GM18519 (cell line): ENCODE data around the gene UGT1A6.

ENCODE experiments used
- ATAC-seq: cut with Tn5 transposase; IDR thresholded peaks from one replicate; pipeline ENCODE4 v1.9.1; 2021; ENCODE audit warnings: mild to moderate bottlenecking, moderate library complexity; ENCODE audit not compliant: unreplicated experiment, low FRiP score

UGT1A6 gene

GRCh38 chr2:233798335-233799086, 105.8 kb downstream of the UGT1A6 start:
- ATAC-seq = no peak

- ATAC-seq = no peak
Observed at GRCh38 chr2:233799087-233799665, 106.5 kb downstream of the UGT1A6 start.

- ATAC-seq = no peak
Observed at GRCh38 chr2:233799716-233800115, 107.0 kb downstream of the UGT1A6 start.

GRCh38 chr2:233800208-233800607, 107.5 kb downstream of the UGT1A6 start:
- ATAC-seq = no peak

GRCh38 chr2:233801357-233802131, 108.9 kb downstream of the UGT1A6 start:
- no peak for ATAC-seq

- ATAC-seq = no peak
Observed at GRCh38 chr2:233802132-233802815, 109.6 kb downstream of the UGT1A6 start.

- ATAC-seq = no peak
Observed at GRCh38 chr2:233803292-233803911, 110.7 kb downstream of the UGT1A6 start.

GRCh38 chr2:233803994-233804393, 111.3 kb downstream of the UGT1A6 start:
- no peak for ATAC-seq

- no peak for ATAC-seq
Observed at GRCh38 chr2:233807215-233807865, 114.7 kb downstream of the UGT1A6 start.

- no peak for ATAC-seq
Observed at GRCh38 chr2:233807966-233808935, 115.6 kb downstream of the UGT1A6 start.

GRCh38 chr2:233810385-233810784, 117.7 kb downstream of the UGT1A6 start:
- no peak for ATAC-seq

GRCh38 chr2:233811087-233811486, 118.4 kb downstream of the UGT1A6 start:
- ATAC-seq = no peak

- no peak for ATAC-seq
Observed at GRCh38 chr2:233811732-233812131, 119.0 kb downstream of the UGT1A6 start.

- ATAC-seq = no peak
Observed at GRCh38 chr2:233813236-233814055, 120.8 kb downstream of the UGT1A6 start.

GRCh38 chr2:233814056-233814835, 121.6 kb downstream of the UGT1A6 start:
- ATAC-seq = no peak

GRCh38 chr2:233815861-233816260, 123.2 kb downstream of the UGT1A6 start:
- ATAC-seq = no peak

GRCh38 chr2:233816334-233816733, 123.6 kb downstream of the UGT1A6 start:
- no peak for ATAC-seq
